DMS53 treated with DMSO at 0.1 percent for 48 hours (cell line): ENCODE results near the gene BPIFB6.
"Not testable (repeated sequence)": the region's sequence is repeated elsewhere in the genome, so short reads cannot be mapped to it uniquely, and the experiment has no call there.

Experiments
- DNase-seq: peaks from one replicate; lab custom pipeline; 2025; ENCODE audit not compliant: unreplicated experiment; lab: John Stamatoyannopoulos, UW

The BPIFB6 gene

DNA sequence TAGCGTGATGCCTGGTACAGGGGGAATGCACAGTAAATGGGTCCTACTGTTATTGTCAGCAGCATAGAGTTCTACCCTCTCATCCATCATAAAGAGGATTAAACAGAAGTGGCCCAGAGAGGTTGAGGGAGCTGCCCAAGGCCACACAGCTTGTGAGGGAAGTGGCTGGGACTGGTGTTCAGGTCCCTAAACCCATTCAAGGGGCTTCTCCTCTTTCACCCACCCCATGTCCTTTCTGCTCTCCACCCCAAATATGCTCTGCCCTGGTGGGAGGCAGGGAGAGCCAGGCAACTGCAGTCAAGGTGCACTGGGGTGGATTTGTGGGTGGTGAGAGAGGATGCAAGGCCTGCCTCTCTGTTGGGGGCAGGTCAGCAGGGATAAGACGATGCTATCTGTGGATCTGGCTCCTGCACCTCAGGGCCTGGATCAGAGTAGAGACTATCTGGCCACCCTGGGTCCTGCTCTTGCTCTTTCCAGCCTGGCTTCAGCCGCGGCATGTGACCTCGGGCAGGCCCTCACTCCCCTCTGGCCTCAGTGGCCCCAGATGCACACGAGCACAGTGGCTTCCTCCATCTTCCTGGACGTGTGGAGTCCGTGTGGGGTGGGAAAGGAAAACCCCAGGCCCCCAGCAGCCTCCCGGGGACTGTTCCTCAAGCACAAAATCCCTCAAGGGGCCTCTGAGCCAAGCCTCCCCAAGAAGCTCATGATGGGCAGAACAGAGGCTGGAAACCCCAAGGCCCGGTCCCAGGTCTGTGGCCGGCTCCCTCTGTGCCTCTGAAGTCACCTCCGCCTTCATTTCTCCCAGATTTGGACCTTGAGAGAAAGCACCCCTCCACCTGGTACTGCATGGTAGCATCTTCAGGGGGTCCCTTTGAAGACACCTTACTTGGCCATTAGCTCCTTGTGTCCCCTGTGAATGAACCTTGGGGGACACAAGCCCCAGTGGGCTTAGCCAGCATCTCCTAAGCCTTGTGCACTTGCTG is 3.4 kb upstream of the BPIFB6 start:
- no peak for DNase-seq

DNA sequence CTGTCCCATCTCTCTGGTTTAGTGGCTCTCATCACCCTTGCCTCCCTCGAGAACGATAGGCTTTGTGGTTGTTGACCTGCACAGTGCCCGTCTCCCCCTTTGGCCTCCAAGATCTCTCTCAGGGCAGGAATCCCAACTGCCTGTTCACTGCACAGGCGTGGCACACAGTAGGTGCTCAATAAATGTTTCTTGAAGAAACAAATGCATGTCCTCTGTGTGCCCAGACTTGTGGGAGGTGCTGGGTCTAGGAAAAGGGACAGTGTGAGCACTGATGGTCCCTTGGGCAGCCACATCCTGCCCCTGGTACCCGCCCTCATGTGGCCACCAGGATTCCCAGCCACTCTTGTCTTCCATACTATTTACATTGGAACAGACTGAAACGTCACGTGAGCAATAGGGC is 2.6 kb upstream of the BPIFB6 start:
- no peak for DNase-seq

DNA sequence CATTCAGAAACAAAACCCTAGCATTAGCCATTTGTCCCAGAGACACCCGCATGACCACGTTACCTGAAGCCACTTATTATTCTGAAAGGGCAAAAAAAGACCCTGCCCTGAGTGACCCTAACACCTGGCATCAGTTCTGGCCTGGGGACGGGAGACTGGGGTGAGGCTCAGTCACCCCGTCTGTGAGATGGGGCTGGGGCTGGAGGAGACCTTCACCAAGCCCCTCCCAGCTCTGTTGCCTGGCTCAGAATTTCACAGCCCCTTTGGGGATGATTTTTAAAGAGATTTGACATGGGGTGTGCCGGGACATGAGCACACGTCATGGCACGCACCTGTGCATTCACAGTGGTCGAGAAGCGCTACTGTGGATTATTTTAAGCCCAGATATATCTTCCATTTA is 1.4 kb upstream of the BPIFB6 start:
- DNase-seq: no peak

DNA sequence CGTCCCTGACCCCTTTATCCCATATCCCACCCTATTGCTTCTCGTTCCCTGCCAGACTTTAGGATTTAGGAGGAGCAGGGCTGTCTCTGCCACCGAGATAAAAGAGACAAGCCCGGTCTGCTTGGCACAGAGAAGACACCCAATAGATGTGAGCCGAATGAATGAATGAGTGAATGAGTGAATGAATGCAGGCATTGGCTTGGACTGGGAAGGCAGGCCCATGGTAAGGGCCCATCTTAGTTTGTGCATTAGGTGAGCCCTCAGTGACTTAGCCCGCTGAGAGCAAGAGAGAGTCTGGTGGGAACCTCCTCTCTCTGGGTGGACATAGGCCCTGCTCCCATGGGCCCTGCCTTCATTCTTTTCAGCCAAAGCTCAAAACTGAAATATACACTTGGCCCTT is 879 bp upstream of the BPIFB6 start:
- no peak for DNase-seq

DNA sequence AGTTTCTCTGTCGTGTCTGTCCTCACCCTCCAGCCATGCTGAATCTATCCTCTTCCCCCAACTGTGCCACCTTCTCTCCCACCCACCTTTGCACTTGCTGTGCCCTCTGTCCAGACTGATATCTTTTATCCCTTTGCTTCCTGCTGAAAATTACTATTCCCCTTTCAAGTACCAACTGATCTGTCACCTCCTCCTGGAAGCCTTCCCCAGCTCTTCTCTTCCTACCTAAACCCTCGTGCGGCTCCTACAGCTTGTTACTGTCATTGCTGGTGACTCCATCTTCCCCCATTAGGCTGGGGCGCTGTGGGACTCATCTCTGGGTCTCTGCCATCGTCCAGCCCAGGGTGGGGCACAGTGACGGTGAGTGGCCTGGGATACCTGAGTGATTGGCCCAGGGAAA is 1.1 kb downstream of the BPIFB6 start:
- DNase-seq: no peak

DNA sequence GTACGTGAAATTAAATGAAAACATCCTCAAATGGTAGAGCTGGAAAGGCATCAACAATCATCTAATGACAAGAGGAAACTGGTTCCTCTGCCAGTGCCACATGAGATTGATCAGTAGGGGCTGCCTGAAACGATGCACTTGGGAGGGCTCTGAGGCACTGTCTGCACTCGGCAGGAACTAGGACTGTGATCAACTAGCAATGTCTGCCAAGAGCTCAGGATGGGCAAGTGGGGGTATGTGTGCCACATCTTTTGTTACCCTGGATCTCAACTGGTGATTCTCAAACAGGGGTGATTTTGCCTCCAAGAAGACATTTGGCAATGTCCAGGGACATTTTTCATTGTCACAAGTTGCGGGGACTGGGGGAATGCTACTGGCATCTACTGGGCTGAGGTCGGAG is 1.9 kb downstream of the BPIFB6 start:
- no peak for DNase-seq

DNA sequence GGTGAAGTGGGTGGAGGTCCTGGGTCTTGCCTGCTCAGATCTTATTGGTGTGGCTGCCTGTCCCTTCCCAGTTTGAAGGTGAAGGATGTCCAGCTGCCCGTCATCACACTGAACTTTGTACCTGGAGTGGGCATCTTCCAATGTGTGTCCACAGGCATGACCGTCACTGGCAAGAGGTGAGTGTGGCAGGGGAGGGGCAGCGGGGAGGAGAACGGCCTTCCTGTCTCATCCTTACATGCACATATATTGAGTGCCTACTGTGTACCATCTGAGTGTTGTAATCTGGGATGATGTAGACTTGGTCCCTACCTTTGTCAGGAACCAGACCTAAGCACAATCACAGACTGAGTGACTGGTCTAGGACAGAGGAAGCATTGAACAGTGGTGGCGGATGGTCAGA is 2.7 kb downstream of the BPIFB6 start:
- no peak for DNase-seq

DNA sequence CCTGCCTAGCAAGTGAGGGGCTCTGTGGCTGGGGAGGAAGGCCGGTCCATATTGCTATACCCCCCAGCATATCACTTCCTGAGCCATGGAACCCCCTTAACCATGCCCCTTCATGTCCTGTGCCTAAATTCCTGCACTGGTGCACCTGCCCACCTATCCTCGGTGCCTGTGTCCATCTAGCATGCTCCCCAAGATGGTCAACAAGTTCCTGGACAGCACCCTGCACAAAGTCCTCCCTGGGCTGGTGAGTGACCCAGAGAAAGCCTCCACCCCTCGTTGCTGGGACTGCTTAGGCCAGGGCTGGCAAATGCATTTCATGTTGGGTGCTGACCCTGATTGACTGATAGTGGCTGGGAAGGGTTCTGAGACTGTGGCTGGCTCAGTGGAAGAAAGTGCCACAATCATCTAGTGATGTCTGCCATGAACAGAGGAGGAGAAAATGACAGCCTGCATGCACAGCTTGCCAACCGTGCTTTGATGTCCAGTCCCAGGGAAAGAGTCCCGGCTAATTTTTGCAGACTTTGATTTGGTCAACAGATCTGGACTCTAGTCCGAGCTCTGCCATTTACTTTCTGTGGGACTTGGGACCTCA is 3.5 kb downstream of the BPIFB6 start:
- DNase-seq: no peak

DNA sequence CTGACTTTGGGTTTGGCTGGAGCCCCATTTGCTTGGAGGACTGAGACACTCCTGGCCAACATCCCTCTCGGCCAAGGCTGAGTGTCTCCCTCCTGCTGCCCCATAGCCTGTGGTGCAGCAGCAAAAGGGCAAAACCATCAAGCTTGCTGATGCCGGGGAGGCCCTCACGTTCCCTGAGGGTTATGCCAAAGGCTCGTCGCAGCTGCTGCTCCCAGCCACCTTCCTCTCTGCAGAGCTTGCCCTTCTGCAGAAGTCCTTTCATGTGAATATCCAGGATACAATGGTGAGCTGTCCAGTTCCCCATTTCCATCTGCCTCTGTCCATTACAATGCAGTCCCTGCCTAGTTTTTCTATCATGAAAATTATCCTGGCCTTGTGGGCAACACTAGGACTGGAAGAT is 6.0 kb downstream of the BPIFB6 start:
- DNase-seq: no peak

DNA sequence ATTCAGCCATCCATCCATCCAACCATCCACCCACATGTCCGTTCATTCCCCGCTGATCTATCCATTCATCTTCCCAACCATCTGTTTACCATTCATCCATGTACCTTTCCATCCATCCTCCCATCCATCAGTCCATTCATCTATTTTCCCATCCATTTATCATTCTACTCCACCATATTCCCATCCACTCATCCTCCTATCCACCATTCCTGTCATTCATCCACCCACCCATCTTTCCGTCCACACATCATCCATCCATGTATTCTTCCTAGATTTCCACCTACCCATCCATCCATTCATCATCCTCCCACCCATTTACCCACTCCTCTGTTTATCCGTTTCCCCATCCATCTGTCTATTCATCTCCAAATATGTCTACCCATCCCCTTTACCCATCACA is 6.8 kb downstream of the BPIFB6 start:
- no peak for DNase-seq

DNA sequence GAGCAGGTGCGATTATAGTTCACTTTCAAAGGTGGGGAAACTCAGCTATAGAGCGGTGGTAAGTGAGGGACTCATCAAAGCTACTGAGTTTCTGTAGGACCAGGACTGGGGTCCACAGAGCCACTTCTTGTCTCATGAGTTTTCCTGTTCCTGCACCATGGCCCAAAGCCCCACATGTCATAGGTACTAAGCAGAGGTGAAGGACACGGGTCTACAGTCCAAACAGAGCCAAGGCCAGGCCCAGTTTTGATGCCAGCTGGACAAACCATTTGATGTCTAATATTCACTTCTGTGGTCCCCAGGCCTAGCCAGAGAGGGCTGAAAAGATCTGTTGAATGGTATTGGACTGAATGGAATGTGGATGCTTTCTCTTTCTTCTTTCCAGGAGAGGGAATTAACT is 11.0 kb downstream of the BPIFB6 start:
- no peak for DNase-seq

DNA sequence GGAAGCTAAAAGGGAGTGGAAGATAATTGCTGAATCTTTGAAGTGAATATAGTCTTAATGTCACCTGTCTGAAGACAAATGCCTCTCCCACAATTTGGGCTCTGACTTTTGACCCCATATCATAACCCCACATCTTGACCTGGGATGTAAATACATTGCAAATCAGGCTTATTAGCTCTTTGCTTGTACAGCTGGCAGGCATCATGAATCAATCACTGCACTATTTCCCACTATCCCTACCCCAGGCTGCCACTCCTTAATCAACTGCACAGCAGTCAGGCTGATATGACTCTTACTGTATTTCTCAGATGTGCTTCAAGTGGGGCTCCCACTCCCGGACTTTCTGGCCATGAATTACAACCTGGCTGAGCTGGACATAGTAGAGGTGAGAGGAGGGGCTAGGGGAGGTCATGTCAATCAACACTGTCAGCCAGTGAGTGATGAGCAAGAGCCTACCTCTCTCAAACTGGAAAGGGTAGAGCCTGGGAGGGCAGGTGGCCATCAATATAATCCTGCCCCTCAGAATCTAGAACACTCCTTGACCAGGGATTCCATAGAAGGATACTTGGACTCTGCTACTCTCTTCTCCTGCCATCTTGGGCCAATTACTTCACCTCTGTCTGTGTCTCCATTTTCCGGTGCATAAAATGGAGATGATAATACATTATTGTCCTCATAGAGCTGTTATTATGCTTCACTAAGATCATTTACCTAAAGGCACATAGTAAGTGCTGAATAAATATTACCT is 11.7 kb downstream of the BPIFB6 start:
- no peak for DNase-seq

DNA sequence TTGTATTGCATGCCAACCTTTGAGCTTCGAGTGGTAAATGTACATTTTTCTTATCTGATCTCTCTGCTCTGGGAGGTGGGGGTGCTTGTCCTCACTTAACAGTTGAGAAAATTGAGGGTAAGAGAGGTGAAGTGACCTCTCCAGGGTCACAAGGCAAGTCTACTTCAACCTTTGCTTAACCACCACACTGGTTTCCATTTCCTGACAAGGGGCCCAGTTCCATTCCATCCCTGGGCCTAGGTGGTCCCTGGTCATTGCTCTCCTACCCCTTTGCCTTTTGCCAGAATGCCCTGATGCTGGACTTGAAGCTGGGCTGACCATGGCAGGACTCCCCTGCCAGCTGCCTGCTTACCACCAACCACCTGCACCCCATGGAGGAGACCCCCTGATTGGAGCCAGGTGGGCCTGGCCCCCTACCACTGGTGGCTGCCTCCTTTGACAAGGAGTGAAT is 12.3 kb downstream of the BPIFB6 start:
- no peak for DNase-seq

DNA sequence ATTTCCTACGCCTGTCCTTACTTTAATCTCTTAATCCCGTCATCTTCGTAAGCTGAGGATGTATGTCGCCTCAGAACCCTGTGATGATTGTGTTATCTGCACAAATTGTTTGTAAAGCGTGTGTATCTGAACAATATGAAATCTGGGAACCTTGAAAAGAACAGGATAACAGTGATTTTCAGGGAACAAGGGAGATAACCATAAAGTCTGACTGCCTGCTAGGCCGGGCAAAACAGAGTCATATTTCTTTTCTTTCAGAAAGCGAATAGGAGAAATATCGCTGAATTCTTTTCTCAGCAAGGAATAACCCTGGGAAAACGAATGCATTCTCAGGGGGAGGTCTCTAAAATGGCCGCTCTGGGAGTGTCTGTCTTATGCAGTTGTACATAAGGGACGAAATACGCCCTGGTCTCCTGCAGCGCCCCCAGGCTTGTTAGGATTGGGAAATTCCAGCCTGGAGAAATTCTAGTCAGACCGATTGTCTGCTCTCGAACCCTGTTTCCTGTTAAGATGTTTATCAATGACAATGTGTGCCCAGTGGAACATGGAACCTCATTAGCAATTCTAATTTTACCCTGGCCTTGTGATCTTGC is 13.8 kb downstream of the BPIFB6 start:
- not testable (repeated sequence) for DNase-seq

DNA sequence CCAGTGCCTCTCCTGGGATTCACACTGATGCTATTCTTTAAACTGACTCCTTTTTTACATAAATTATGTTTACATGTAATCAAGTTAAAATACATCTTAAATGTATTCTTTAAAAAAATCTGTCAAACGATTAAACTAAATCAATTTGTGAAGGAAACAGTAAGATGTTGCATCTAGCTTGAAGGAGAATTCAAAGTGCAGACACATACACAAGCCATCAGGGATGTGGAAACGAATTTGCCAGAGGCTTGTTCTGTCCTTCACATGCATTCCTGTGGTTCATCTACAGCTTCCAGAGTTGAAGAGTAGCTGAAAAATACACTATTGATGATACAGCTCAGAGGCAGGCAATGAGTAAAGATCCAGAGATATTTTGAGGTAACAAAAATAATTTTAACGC is 15.0 kb downstream of the BPIFB6 start:
- DNase-seq: no peak

DNA sequence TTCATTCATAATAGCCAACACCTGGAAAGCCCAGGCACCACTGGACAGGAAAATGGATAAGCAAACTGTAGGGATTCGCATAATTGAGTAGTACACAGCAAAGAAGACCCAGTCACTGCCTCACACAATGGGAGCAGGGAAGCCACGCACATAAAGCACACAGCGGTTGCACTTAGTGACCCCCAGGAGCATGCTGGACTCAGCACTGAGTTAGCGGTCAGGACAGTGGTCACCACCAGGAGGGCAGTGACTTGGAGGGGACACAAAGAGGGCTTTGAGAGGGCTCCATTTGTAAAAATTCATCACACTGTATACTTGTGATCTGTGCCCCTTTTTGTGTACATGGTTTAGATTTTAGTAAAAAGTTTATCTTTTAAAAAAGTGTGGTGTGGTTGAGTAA is 19.9 kb downstream of the BPIFB6 start:
- DNase-seq: no peak

DNA sequence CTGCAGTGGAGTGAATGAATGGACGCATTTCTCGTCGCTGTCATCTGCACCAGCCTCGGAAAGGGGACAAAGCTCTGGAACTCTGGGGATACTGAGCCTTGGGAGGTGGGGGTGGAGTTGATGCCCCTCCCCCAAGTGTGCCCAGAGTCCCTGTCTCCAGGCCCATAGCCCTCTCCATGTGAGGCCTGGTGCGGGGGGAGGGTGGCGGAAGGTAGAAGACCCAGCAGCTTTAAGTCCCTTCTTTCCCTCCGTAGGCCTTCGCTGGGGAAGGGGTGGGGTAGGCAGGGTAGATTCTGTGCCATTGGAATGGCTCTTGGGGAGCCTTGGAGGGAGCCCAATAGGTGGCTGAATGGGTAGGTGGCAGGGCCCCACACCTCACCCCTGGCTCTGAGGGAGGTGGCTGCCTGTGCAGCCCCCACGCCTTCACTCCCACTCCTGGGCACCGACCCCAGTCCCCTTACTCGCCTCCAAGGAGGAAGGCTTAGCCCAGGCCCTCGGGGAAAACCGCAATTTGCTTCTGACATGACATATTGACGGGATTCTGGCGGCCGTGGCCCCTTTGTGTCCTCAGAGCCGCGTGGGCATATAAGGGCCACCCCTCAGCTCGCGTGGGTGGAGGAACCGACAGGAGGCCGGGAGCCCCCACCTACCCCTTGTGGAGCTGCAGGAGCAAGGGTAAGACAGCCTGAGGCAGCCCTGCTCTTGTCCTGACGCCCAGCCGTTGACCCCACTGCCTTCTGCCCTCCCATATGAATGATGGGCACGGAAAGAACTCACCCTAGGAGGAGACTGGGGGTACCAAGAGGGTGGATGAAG is 22.1 kb downstream of the BPIFB6 start, which contains the start of gene BPIFB3:
TSS of gene BPIFB3 (plus strand) at position 613 of the 816 bp plus-strand sequence. CDS start 1,533 bp downstream, outside the sequence.
- no peak for DNase-seq

DNA sequence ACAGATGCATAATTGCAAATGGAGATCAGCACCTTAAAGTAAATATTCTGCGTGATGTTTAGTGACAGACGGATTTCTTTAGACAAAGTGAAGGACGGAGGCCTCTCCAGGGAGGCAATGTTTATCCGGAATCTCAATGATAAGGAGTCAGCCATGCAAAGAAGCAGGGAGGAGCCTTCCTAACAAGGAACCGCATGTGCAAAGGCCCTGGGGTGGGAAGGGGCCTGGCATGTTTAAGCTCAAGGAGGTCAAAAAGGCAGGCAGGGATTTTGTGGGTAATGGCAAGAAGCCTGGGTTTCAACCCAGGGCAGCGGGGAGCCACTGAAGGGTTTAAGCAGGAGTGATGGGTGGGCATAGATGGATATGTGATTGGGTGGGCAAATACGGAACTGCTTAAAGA is 22.9 kb downstream of the BPIFB6 start:
- no peak for DNase-seq

DNA sequence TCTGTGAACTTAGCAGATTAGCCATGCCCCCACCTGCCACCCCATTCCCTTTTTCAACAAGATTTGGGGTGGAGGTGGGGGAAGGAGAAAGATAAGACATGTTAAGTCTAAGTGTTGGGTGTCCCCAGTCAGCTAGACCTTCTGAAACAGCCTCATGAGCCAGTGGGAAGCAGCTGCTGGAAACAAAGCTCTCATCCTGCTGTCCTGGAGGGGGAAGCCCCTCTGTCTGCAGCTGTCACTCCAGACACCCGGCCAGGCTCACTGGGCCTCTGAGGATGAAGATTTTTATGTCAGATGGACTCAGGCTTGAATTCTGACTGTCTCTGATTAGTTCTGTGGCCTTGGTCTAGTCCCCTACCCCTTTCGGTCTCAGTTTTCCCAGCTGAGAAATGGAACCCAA is 23.3 kb downstream of the BPIFB6 start:
- no peak for DNase-seq

DNA sequence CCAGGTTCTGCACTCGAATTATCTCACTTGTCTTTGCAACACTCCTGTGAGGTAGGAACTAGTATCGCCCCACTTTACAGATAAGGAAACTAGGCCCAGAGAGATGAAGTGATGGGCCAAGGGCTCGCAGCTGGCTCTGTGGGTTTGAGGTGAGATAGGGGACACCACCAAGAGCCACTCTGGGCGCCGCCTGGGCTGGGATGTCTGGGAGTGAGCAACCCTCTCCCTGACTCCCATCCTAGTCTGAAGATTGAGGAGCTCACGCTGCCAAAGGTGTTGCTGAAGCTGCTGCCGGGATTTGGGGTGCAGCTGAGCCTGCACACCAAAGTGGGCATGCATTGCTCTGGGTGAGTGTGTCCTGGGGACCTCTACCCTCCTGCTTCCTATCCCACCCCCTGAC is 27.7 kb downstream of the BPIFB6 start:
- DNase-seq: no peak
